ENCODE data around the gene SYNE1.

SYNE1 gene

GRCh38 chr6:152596726-152597125 is 40.4 kb downstream of the SYNE1 start:
- TF ChIP-seq, protein P1, sequence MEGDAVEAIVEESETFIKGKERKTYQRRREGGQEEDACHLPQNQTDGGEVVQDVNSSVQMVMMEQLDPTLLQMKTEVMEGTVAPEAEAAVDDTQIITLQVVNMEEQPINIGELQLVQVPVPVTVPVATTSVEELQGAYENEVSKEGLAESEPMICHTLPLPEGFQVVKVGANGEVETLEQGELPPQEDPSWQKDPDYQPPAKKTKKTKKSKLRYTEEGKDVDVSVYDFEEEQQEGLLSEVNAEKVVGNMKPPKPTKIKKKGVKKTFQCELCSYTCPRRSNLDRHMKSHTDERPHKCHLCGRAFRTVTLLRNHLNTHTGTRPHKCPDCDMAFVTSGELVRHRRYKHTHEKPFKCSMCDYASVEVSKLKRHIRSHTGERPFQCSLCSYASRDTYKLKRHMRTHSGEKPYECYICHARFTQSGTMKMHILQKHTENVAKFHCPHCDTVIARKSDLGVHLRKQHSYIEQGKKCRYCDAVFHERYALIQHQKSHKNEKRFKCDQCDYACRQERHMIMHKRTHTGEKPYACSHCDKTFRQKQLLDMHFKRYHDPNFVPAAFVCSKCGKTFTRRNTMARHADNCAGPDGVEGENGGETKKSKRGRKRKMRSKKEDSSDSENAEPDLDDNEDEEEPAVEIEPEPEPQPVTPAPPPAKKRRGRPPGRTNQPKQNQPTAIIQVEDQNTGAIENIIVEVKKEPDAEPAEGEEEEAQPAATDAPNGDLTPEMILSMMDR (conservative IDR thresholded peaks at IDR 0.05) = no peak
- no peak for TF ChIP-seq ZFX (IDR thresholded peaks at IDR 0.05)
- H3K27ac ChIP-seq = no peak overlapping the region

GRCh38 chr6:152595499-152595898 is 41.7 kb downstream of the SYNE1 start:
- no peak for TF ChIP-seq ZFX (IDR thresholded peaks at IDR 0.05)
- TF ChIP-seq, protein P1 (conservative IDR thresholded peaks at IDR 0.05) = peak; percentile 38
- no peak overlapping the region for H3K27ac ChIP-seq

DNA sequence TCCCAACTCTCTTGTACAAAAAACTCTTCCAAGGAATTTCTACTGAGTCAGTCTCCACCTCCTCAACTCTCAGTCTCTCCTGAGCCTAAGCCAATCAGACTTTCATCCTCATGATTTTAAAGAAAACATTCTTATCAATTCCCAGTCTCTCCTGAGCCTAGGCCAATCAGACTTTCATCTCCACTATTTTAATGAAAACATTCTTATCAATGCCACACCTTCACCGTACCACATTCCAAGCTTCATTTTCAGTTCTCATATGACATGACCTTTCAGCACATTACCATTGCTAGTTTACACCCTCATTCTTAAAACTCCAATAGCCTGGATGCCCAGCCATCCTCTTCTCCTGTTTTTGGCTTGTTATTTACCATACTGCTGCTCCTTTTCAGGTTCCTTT is 42.5 kb downstream of the SYNE1 start:
- TF ChIP-seq ZFX (IDR thresholded peaks at IDR 0.05) = no peak
- TF ChIP-seq, protein P1 (conservative IDR thresholded peaks at IDR 0.05) = no peak
- H3K27ac ChIP-seq = no peak overlapping the region

DNA sequence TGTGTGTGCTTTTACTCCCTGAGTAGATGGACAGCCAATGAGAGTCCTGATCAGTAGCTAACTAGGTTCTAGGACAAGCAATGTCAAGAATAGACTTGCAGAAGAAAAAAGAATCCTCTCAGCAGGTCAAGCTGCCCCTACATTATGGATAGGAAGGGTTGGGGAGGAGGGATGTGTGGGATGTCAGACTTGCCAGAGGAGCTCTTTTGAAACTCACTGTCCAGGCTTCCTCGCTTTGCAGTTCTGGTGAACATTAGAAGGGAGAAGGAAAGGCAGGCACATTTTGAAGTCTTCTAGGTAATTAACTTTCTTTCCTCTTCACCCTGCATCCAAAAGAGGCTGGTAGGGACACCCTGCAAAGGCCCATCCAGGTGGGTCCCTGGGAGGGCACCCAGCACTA is 48.7 kb downstream of the SYNE1 start:
- TF ChIP-seq, protein P1 (conservative IDR thresholded peaks at IDR 0.05) = no peak
- no peak for TF ChIP-seq ZFX (IDR thresholded peaks at IDR 0.05)
- no peak overlapping the region for H3K27ac ChIP-seq

DNA sequence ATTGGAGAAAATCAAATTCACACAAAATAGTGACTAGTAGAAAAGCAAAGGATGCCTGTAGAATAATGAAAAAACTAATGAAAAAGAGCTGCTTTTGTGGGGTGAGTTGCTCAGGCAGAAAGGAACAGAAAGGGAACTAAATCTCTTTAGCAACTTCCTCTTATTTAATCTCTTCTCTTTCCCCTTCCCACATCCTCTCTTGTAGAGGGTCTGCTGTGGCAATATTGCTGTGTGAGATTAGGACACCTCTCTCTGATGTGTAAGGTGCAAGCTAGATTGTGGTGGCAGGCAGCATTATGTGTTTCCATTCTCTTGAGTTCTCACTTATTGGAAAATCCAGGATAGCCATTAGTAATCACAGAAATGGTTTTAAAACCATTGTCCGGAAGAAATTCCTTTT is 49.7 kb downstream of the SYNE1 start:
- no peak overlapping the region for H3K27ac ChIP-seq
- TF ChIP-seq, protein P1 (conservative IDR thresholded peaks at IDR 0.05) = no peak
- no peak for TF ChIP-seq ZFX (IDR thresholded peaks at IDR 0.05)

- H3K27ac ChIP-seq = no peak overlapping the region
- TF ChIP-seq, protein P1 (conservative IDR thresholded peaks at IDR 0.05) = no peak
- no peak for TF ChIP-seq ZFX (IDR thresholded peaks at IDR 0.05)
These were observed 51.9 kb downstream of the SYNE1 start for GRCh38 chr6:152585236-152585635.

- no peak for TF ChIP-seq ZFX (IDR thresholded peaks at IDR 0.05)
- TF ChIP-seq, protein P1 (conservative IDR thresholded peaks at IDR 0.05) = no peak
- H3K27ac ChIP-seq = no peak overlapping the region
These were observed 53.3 kb downstream of the SYNE1 start for GRCh38 chr6:152583888-152584287.

Data from C4-2B (cell line).